Measurements from ENCODE around the gene DLGAP3.

Gene DLGAP3

GRCh38 chr1:34929497-34929852 lies at the start of gene DLGAP3:
DLGAP3 (minus strand) TSS chr1:34929650; CDS start chr1:34905383, 24,267 bp downstream.
- peak within 1 kb of the TSS in 1 of 2 donors; percentile 46 for H3K4me3 ChIP-seq (ENCODE audit: low read length in 2 of 2)
- H3K4me1 ChIP-seq (ENCODE audit: control insufficient read depth in 2 of 2, insufficient read depth in 2 of 2, low read length in 2 of 2): peaks cover 0 to 4% of the 10 kb centered on the region in 2 donors
- H3K36me3 ChIP-seq (ENCODE audit: control insufficient read depth in 2 of 2, insufficient read depth in 2 of 2, low read length in 2 of 2): no peaks in the 10 kb centered on the region
- no peak within 1 kb of the TSS for H3K27ac ChIP-seq (ENCODE audit: low read depth in 2 of 2, low read length in 2 of 2)
- H3K27me3 ChIP-seq (ENCODE audit: control insufficient read depth in 2 of 2, insufficient read depth in 2 of 2, low read length in 2 of 2): peaks cover 31 to 36% of the 10 kb centered on the region in 2 donors
- no peak within 1 kb of the TSS for H3K9ac ChIP-seq (ENCODE audit: low read depth in 1 of 2, low read length in 2 of 2)
- H3K9me3 ChIP-seq (ENCODE audit: control insufficient read depth in 2 of 2, low read length in 2 of 2): no peaks in the 10 kb centered on the region

- Histone ChIP-seq H3K9ac (ENCODE audit: low read depth in 1 of 2, low read length in 2 of 2) (no peak overlapping the region), H3K36me3 (ENCODE audit: control insufficient read depth in 2 of 2, insufficient read depth in 2 of 2, low read length in 2 of 2) (peaks cover 3 to 9% of the 10 kb centered on the region in 2 donors), H3K4me3 (ENCODE audit: low read length in 2 of 2) (no peak overlapping the region), H3K27ac (ENCODE audit: low read depth in 2 of 2, low read length in 2 of 2) (no peak overlapping the region), H3K4me1 (ENCODE audit: control insufficient read depth in 2 of 2, insufficient read depth in 2 of 2, low read length in 2 of 2) (peaks cover 2 to 5% of the 10 kb centered on the region in 2 donors), H3K9me3 (ENCODE audit: control insufficient read depth in 2 of 2, low read length in 2 of 2) (no peaks in the 10 kb centered on the region), H3K27me3 (ENCODE audit: control insufficient read depth in 2 of 2, insufficient read depth in 2 of 2, low read length in 2 of 2) (no peaks in the 10 kb centered on the region)
These were observed 49.5 kb upstream of the DLGAP3 start for GRCh38 chr1:34978921-34979320.

- Histone ChIP-seq H3K4me1 (ENCODE audit: control insufficient read depth in 2 of 2, insufficient read depth in 2 of 2, low read length in 2 of 2) (no peaks in the 10 kb centered on the region), H3K9me3 (ENCODE audit: control insufficient read depth in 2 of 2, low read length in 2 of 2) (no peaks in the 10 kb centered on the region), H3K36me3 (ENCODE audit: control insufficient read depth in 2 of 2, insufficient read depth in 2 of 2, low read length in 2 of 2) (peaks cover 2 to 9% of the 10 kb centered on the region in 2 donors)
These were observed 48.4 kb upstream of the DLGAP3 start for GRCh38 chr1:34977858-34978257.

GRCh38 chr1:34977210-34977471 lies 47.7 kb upstream of the DLGAP3 start:
- Histone ChIP-seq H3K4me3 (ENCODE audit: low read length in 2 of 2) (no peak overlapping the region), H3K9me3 (ENCODE audit: control insufficient read depth in 2 of 2, low read length in 2 of 2) (no peaks in the 10 kb centered on the region), H3K9ac (ENCODE audit: low read depth in 1 of 2, low read length in 2 of 2) (no peak overlapping the region), H3K27me3 (ENCODE audit: control insufficient read depth in 2 of 2, insufficient read depth in 2 of 2, low read length in 2 of 2) (no peaks in the 10 kb centered on the region), H3K36me3 (ENCODE audit: control insufficient read depth in 2 of 2, insufficient read depth in 2 of 2, low read length in 2 of 2) (peaks cover 0 to 9% of the 10 kb centered on the region in 2 donors), H3K27ac (ENCODE audit: low read depth in 2 of 2, low read length in 2 of 2) (no peak overlapping the region), H3K4me1 (ENCODE audit: control insufficient read depth in 2 of 2, insufficient read depth in 2 of 2, low read length in 2 of 2) (no peaks in the 10 kb centered on the region)

More at GRCh38 chr1:34977858-34978257, 48.4 kb upstream of the DLGAP3 start:
- Histone ChIP-seq H3K9ac (ENCODE audit: low read depth in 1 of 2, low read length in 2 of 2) (no peak overlapping the region), H3K27me3 (ENCODE audit: control insufficient read depth in 2 of 2, insufficient read depth in 2 of 2, low read length in 2 of 2) (no peaks in the 10 kb centered on the region), H3K4me3 (ENCODE audit: low read length in 2 of 2) (no peak overlapping the region), H3K27ac (ENCODE audit: low read depth in 2 of 2, low read length in 2 of 2) (no peak overlapping the region)

GRCh38 chr1:34976384-34977209 lies 47.1 kb upstream of the DLGAP3 start:
- Histone ChIP-seq H3K27me3 (ENCODE audit: control insufficient read depth in 2 of 2, insufficient read depth in 2 of 2, low read length in 2 of 2) (no peaks in the 10 kb centered on the region), H3K9ac (ENCODE audit: low read depth in 1 of 2, low read length in 2 of 2) (no peak overlapping the region), H3K27ac (ENCODE audit: low read depth in 2 of 2, low read length in 2 of 2) (no peak overlapping the region), H3K36me3 (ENCODE audit: control insufficient read depth in 2 of 2, insufficient read depth in 2 of 2, low read length in 2 of 2) (peaks cover 0 to 9% of the 10 kb centered on the region in 2 donors), H3K4me3 (ENCODE audit: low read length in 2 of 2) (no peak overlapping the region), H3K4me1 (ENCODE audit: control insufficient read depth in 2 of 2, insufficient read depth in 2 of 2, low read length in 2 of 2) (no peaks in the 10 kb centered on the region), H3K9me3 (ENCODE audit: control insufficient read depth in 2 of 2, low read length in 2 of 2) (no peaks in the 10 kb centered on the region)

- H3K9me3 ChIP-seq (ENCODE audit: control insufficient read depth in 2 of 2, low read length in 2 of 2): no peaks in the 10 kb centered on the region
- no peak overlapping the region for H3K27ac ChIP-seq (ENCODE audit: low read depth in 2 of 2, low read length in 2 of 2)
- H3K36me3 ChIP-seq (ENCODE audit: control insufficient read depth in 2 of 2, insufficient read depth in 2 of 2, low read length in 2 of 2): peaks cover 0 to 5% of the 10 kb centered on the region in 2 donors
These were observed 46.3 kb upstream of the DLGAP3 start for GRCh38 chr1:34975771-34976170.

GRCh38 chr1:34975338-34975737 lies 45.9 kb upstream of the DLGAP3 start:
- H3K27me3 ChIP-seq (ENCODE audit: control insufficient read depth in 2 of 2, insufficient read depth in 2 of 2, low read length in 2 of 2): no peaks in the 10 kb centered on the region
- no peaks in the 10 kb centered on the region for H3K9me3 ChIP-seq (ENCODE audit: control insufficient read depth in 2 of 2, low read length in 2 of 2)
- H3K36me3 ChIP-seq (ENCODE audit: control insufficient read depth in 2 of 2, insufficient read depth in 2 of 2, low read length in 2 of 2): peaks cover 0 to 5% of the 10 kb centered on the region in 2 donors
- no peak overlapping the region for H3K4me3 ChIP-seq (ENCODE audit: low read length in 2 of 2)
- H3K4me1 ChIP-seq (ENCODE audit: control insufficient read depth in 2 of 2, insufficient read depth in 2 of 2, low read length in 2 of 2): no peaks in the 10 kb centered on the region
- no peak overlapping the region for H3K9ac ChIP-seq (ENCODE audit: low read depth in 1 of 2, low read length in 2 of 2)
- no peak overlapping the region for H3K27ac ChIP-seq (ENCODE audit: low read depth in 2 of 2, low read length in 2 of 2)

More at GRCh38 chr1:34975771-34976170, 46.3 kb upstream of the DLGAP3 start:
- Histone ChIP-seq H3K27me3 (ENCODE audit: control insufficient read depth in 2 of 2, insufficient read depth in 2 of 2, low read length in 2 of 2) (no peaks in the 10 kb centered on the region), H3K4me3 (ENCODE audit: low read length in 2 of 2) (no peak overlapping the region), H3K9ac (ENCODE audit: low read depth in 1 of 2, low read length in 2 of 2) (no peak overlapping the region), H3K4me1 (ENCODE audit: control insufficient read depth in 2 of 2, insufficient read depth in 2 of 2, low read length in 2 of 2) (no peaks in the 10 kb centered on the region)

GRCh38 chr1:34974626-34975025 lies 45.2 kb upstream of the DLGAP3 start:
- no peaks in the 10 kb centered on the region for H3K9me3 ChIP-seq (ENCODE audit: control insufficient read depth in 2 of 2, low read length in 2 of 2)
- H3K27ac ChIP-seq (ENCODE audit: low read depth in 2 of 2, low read length in 2 of 2): no peak overlapping the region
- no peaks in the 10 kb centered on the region for H3K4me1 ChIP-seq (ENCODE audit: control insufficient read depth in 2 of 2, insufficient read depth in 2 of 2, low read length in 2 of 2)
- no peaks in the 10 kb centered on the region for H3K27me3 ChIP-seq (ENCODE audit: control insufficient read depth in 2 of 2, insufficient read depth in 2 of 2, low read length in 2 of 2)
- H3K36me3 ChIP-seq (ENCODE audit: control insufficient read depth in 2 of 2, insufficient read depth in 2 of 2, low read length in 2 of 2): peaks cover 0 to 5% of the 10 kb centered on the region in 2 donors
- no peak overlapping the region for H3K9ac ChIP-seq (ENCODE audit: low read depth in 1 of 2, low read length in 2 of 2)
- no peak overlapping the region for H3K4me3 ChIP-seq (ENCODE audit: low read length in 2 of 2)

- no peaks in the 10 kb centered on the region for H3K36me3 ChIP-seq (ENCODE audit: control insufficient read depth in 2 of 2, insufficient read depth in 2 of 2, low read length in 2 of 2)
- no peak overlapping the region for H3K27ac ChIP-seq (ENCODE audit: low read depth in 2 of 2, low read length in 2 of 2)
- H3K4me1 ChIP-seq (ENCODE audit: control insufficient read depth in 2 of 2, insufficient read depth in 2 of 2, low read length in 2 of 2): no peaks in the 10 kb centered on the region
- no peaks in the 10 kb centered on the region for H3K27me3 ChIP-seq (ENCODE audit: control insufficient read depth in 2 of 2, insufficient read depth in 2 of 2, low read length in 2 of 2)
- no peak overlapping the region for H3K4me3 ChIP-seq (ENCODE audit: low read length in 2 of 2)
- no peaks in the 10 kb centered on the region for H3K9me3 ChIP-seq (ENCODE audit: control insufficient read depth in 2 of 2, low read length in 2 of 2)
- H3K9ac ChIP-seq (ENCODE audit: low read depth in 1 of 2, low read length in 2 of 2): no peak overlapping the region
These were observed 43.9 kb upstream of the DLGAP3 start for GRCh38 chr1:34973326-34973725.

- no peaks in the 10 kb centered on the region for H3K4me1 ChIP-seq (ENCODE audit: control insufficient read depth in 2 of 2, insufficient read depth in 2 of 2, low read length in 2 of 2)
- no peaks in the 10 kb centered on the region for H3K27me3 ChIP-seq (ENCODE audit: control insufficient read depth in 2 of 2, insufficient read depth in 2 of 2, low read length in 2 of 2)
- H3K4me3 ChIP-seq (ENCODE audit: low read length in 2 of 2): no peak overlapping the region
- H3K9ac ChIP-seq (ENCODE audit: low read depth in 1 of 2, low read length in 2 of 2): no peak overlapping the region
- H3K36me3 ChIP-seq (ENCODE audit: control insufficient read depth in 2 of 2, insufficient read depth in 2 of 2, low read length in 2 of 2): no peaks in the 10 kb centered on the region
- H3K27ac ChIP-seq (ENCODE audit: low read depth in 2 of 2, low read length in 2 of 2): no peak overlapping the region
- no peaks in the 10 kb centered on the region for H3K9me3 ChIP-seq (ENCODE audit: control insufficient read depth in 2 of 2, low read length in 2 of 2)
These were observed 41.4 kb upstream of the DLGAP3 start for GRCh38 chr1:34970829-34971228.
